Peyer's patch (tissue), 4 donors: ENCODE data around the gene MYBPC2.

Experiments used
- CTCF ChIP-seq, 6 experiments: fragments of 450-650 bp in 4 of 6; fragments of 200-600 bp in 2 of 6; sonication (generic) in 1 of 6; IDR thresholded peaks; one replicate each; pipeline ENCODE4 v1.5.1; 2017 to 2019; ENCODE audit warnings: antibody characterized with exemption in 6 of 6, mild to moderate bottlenecking in 3 of 6, moderate library complexity in 1 of 6
- POLR2A ChIP-seq, 2 donors: fragments of 450-650 bp; IDR thresholded peaks; one replicate each; pipeline ENCODE4 v1.5.1; 2017; ENCODE audit warnings: antibody characterized with exemption in 2 of 2, mild to moderate bottlenecking in 2 of 2, moderate library complexity in 2 of 2

DNA sequence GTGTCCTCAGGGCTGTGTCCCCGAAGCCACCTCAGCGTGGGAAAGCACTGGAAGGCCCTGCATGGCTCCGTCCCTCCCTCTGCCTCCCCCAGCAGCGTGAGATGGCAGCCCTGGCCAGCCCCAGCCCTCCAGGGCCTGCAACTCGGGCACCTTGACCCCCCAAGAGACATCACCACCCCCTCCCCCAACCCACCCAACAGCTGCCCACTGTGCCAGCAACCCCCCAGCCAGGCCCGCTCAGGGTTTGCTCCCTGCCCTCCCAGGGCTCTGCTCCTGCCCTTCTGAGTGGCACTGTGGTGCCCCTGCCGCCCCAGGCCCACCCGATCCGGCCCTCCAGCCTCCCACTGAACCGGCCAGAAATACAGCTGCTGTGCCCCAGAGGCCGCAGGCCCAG is 82.5 kb downstream of the MYBPC2 start:
- TF ChIP-seq POLR2A (IDR thresholded peaks at IDR 0.05) (no peak), CTCF (IDR thresholded peaks at IDR 0.05) (no peak)
